KBM-7 (cell line): ENCODE measurements around the gene PRR16.

Experiments used
- DNase-seq: peaks from one replicate; pipeline ENCODE4 v3.0.0-alpha.2; 2015
- in situ Hi-C: fragments of 300-500 bp; cut with MboI; formaldehyde crosslinking; loops from 2 replicates; pipeline ENCODE4 v1.14.3; 2020; ENCODE audit warnings: low sequenced_read_pairs, low pct_unique_long_range_greater_than_20kb, mixed read lengths

PRR16 gene

GRCh38 chr5:120509053-120509452, 45.0 kb downstream of the PRR16 start:
- in situ Hi-C loops: no loop called here
- no peak for DNase-seq

GRCh38 chr5:120510098-120510637, 46.1 kb downstream of the PRR16 start:
- in situ Hi-C loops: no loop called here
- DNase-seq: no peak

GRCh38 chr5:120510994-120511686, 47.0 kb downstream of the PRR16 start:
- in situ Hi-C loops: no loop called here
- no peak for DNase-seq

GRCh38 chr5:120512068-120512467, 48.0 kb downstream of the PRR16 start:
- no peak for DNase-seq
- in situ Hi-C loops: no loop called here

- DNase-seq: no peak
- in situ Hi-C loops: no loop called here
Observed at GRCh38 chr5:120512791-120513650, 48.9 kb downstream of the PRR16 start.

- DNase-seq: no peak
- in situ Hi-C loops: no loop called here
Observed at GRCh38 chr5:120516805-120517204, 52.7 kb downstream of the PRR16 start.

- in situ Hi-C loops: no loop called here
- no peak for DNase-seq
Observed at GRCh38 chr5:120517607-120518252, 53.6 kb downstream of the PRR16 start.

GRCh38 chr5:120518581-120518980, 54.5 kb downstream of the PRR16 start:
- DNase-seq: no peak
- in situ Hi-C loops: no loop called here

- in situ Hi-C loops: no loop called here
- no peak for DNase-seq
Observed at GRCh38 chr5:120527251-120527650, 63.2 kb downstream of the PRR16 start.

GRCh38 chr5:120528609-120529008, 64.5 kb downstream of the PRR16 start:
- in situ Hi-C loops: no loop called here
- no peak for DNase-seq

GRCh38 chr5:120529386-120529785, 65.3 kb downstream of the PRR16 start:
- no peak for DNase-seq
- in situ Hi-C loops: no loop called here

GRCh38 chr5:120531215-120531614, 67.1 kb downstream of the PRR16 start:
- no peak for DNase-seq
- in situ Hi-C loops: no loop called here

GRCh38 chr5:120532835-120533234, 68.7 kb downstream of the PRR16 start:
- DNase-seq: peak; percentile 15
- in situ Hi-C loops: no loop called here

- DNase-seq: no peak
- in situ Hi-C loops: no loop called here
Observed at GRCh38 chr5:120533581-120533980, 69.5 kb downstream of the PRR16 start.

GRCh38 chr5:120535900-120536299, 71.8 kb downstream of the PRR16 start:
- no peak for DNase-seq
- in situ Hi-C loops: no loop called here

GRCh38 chr5:120538149-120538548, 74.0 kb downstream of the PRR16 start:
- in situ Hi-C loops: no loop called here
- DNase-seq: no peak

- in situ Hi-C loops: no loop called here
- DNase-seq: peak; percentile 3
Observed at GRCh38 chr5:120538644-120539043, 74.5 kb downstream of the PRR16 start.

GRCh38 chr5:120539471-120539870, 75.4 kb downstream of the PRR16 start:
- peak; percentile 13 for DNase-seq
- in situ Hi-C loops: no loop called here

- DNase-seq: no peak
- in situ Hi-C loops: no loop called here
Observed at GRCh38 chr5:120540097-120540496, 76.0 kb downstream of the PRR16 start.

- in situ Hi-C loops: no loop called here
- no peak for DNase-seq
Observed at GRCh38 chr5:120544043-120544442, 79.9 kb downstream of the PRR16 start.
